Measurements from ENCODE around the gene COL27A1.

- TF ChIP-seq CTCF (IDR thresholded peaks at IDR 0.05; ENCODE audit: low read length) (no peak), EZH2 (IDR thresholded peaks at IDR 0.05; ENCODE audit: borderline replicate concordance, low read length) (no peak)
These were observed 47.1 kb downstream of the COL27A1 start for GRCh38 chr9:114202396-114202795.

Data from OCI-LY1 (cell line).